HepG2 (cell line): ENCODE data around the gene SPCS2. TPM values are rescaled to one million over a fixed set of nuclear protein-coding genes. Genes with fewer than 3 reads are reported as not detected.

ENCODE experiments used
- BCL3 ChIP-seq: sonication (generic); formaldehyde crosslinking; IDR thresholded peaks from 2 replicates; pipeline ENCODE4 v1.5.1; 2020; ENCODE audit warnings: mild to moderate bottlenecking, missing genetic modification reagents, moderate library complexity
- DR1 ChIP-seq: sonication (generic); formaldehyde crosslinking; IDR thresholded peaks from 2 replicates; pipeline ENCODE4 v1.8.0; 2021; ENCODE audit warnings: mild to moderate bottlenecking, missing genetic modification reagents, inconsistent platforms
- EP300 ChIP-seq, 3 experiments: sonication (generic) in 1 of 3; formaldehyde crosslinking in 1 of 3; IDR thresholded peaks; 2 replicates each; pipeline versions ENCODE4 v1.5.1 to v1.6.1; 2011 to 2020; ENCODE audit warnings: low read depth in 2 of 3, low read length in 2 of 3, borderline replicate concordance in 1 of 3, improper control_type of control experiment in 1 of 3, mild to moderate bottlenecking in 1 of 3, missing genetic modification reagents in 1 of 3, moderate library complexity in 1 of 3
- FOXA3 ChIP-seq: IDR thresholded peaks from 2 replicates; pipeline ENCODE4 v1.6.1; 2016; ENCODE audit warnings: missing genetic modification reagents, missing compliant biosample characterization
- FOXO4 ChIP-seq: sonication (generic); formaldehyde crosslinking; conservative IDR thresholded peaks from 2 replicates; pipeline ENCODE4 v1.8.1; 2023; ENCODE audit warnings: missing genetic modification reagents
- ISL2 ChIP-seq: sonication (generic); formaldehyde crosslinking; IDR thresholded peaks from 2 replicates; pipeline ENCODE4 v1.5.0; 2020; ENCODE audit warnings: missing genetic modification reagents
- KLF16 ChIP-seq, 2 experiments: sonication (generic) in 1 of 2; formaldehyde crosslinking in 1 of 2; IDR thresholded peaks; 2 replicates each; pipeline versions ENCODE4 v1.6.1 to v1.8.0; 2016 to 2023; ENCODE audit warnings: missing genetic modification reagents in 2 of 2, missing compliant biosample characterization in 1 of 2
- MAFF ChIP-seq: IDR thresholded peaks from 2 replicates; pipeline ENCODE4 v1.6.1; 2011; ENCODE audit warnings: low read depth, low read length, improper control_type of control experiment
- MAX ChIP-seq: IDR thresholded peaks from 2 replicates; pipeline ENCODE4 v1.6.1; 2012; ENCODE audit warnings: inconsistent platforms
- MEIS1 ChIP-seq: sonication (generic); formaldehyde crosslinking; IDR thresholded peaks from 2 replicates; pipeline ENCODE4 v1.9.0; 2021; ENCODE audit warnings: mild to moderate bottlenecking, missing genetic modification reagents, moderate library complexity, borderline replicate concordance
- POGZ ChIP-seq: sonication (generic); formaldehyde crosslinking; IDR thresholded peaks from 2 replicates; pipeline ENCODE4 v1.4.0; 2020; ENCODE audit warnings: mild to moderate bottlenecking, missing genetic modification reagents
- RBM22 ChIP-seq: fragments of 200-400 bp; formaldehyde crosslinking; optimal IDR thresholded peaks from 2 replicates; pipeline ENCODE3; 2017; ENCODE audit warnings: mild to moderate bottlenecking, low read length, moderate library complexity
- SP2 ChIP-seq: sonication (generic); formaldehyde crosslinking; IDR thresholded peaks from 2 replicates; pipeline ENCODE4 v1.5.1; 2020; ENCODE audit warnings: mild to moderate bottlenecking, missing genetic modification reagents
- SYNCRIP ChIP-seq: fragments of 200-400 bp; formaldehyde crosslinking; IDR thresholded peaks from 2 replicates; pipeline ENCODE4 v1.6.1; 2018; ENCODE audit warnings: mild to moderate bottlenecking, low read depth, low read length; ENCODE audit not compliant: insufficient read depth
- TBX2 ChIP-seq: sonication (generic); formaldehyde crosslinking; IDR thresholded peaks from 2 replicates; pipeline ENCODE4 v1.5.0; 2020; ENCODE audit warnings: missing genetic modification reagents, mild to moderate bottlenecking, borderline replicate concordance
- TCF7L2 ChIP-seq: IDR thresholded peaks from 2 replicates; pipeline ENCODE4 v1.6.1; 2011; ENCODE audit warnings: mild to moderate bottlenecking, low read depth, low read length, moderate library complexity
- TMF1 ChIP-seq: sonication (generic); formaldehyde crosslinking; IDR thresholded peaks from 2 replicates; pipeline ENCODE4 v1.8.1; 2022; ENCODE audit warnings: low read depth, missing genetic modification reagents
- TSC22D2 ChIP-seq: sonication (generic); formaldehyde crosslinking; IDR thresholded peaks from 2 replicates; pipeline ENCODE4 v1.5.1; 2020; ENCODE audit warnings: missing genetic modification reagents, mild to moderate bottlenecking, borderline replicate concordance
- ZBTB42 ChIP-seq: sonication (generic); formaldehyde crosslinking; IDR thresholded peaks from 2 replicates; pipeline ENCODE4 v1.5.0; 2020; ENCODE audit warnings: mild to moderate bottlenecking, missing genetic modification reagents
- ZMYM3 ChIP-seq: sonication (generic); formaldehyde crosslinking; IDR thresholded peaks from 2 replicates; pipeline ENCODE4 v1.5.1; 2020; ENCODE audit warnings: mild to moderate bottlenecking, missing genetic modification reagents
- ZNF124 ChIP-seq: sonication (generic); formaldehyde crosslinking; IDR thresholded peaks from 2 replicates; pipeline ENCODE4 v1.4.0; 2020; ENCODE audit warnings: missing genetic modification reagents
- ZNF136 ChIP-seq: sonication (generic); formaldehyde crosslinking; IDR thresholded peaks from 2 replicates; pipeline ENCODE4 v1.8.1; 2022; ENCODE audit warnings: low read depth, mild to moderate bottlenecking, moderate library complexity, missing genetic modification reagents
- ZNF235 ChIP-seq: sonication (generic); formaldehyde crosslinking; IDR thresholded peaks from 2 replicates; pipeline ENCODE4 v1.8.1; 2023; ENCODE audit warnings: mild to moderate bottlenecking, missing genetic modification reagents, borderline replicate concordance
- ZNF33A ChIP-seq: sonication (generic); formaldehyde crosslinking; IDR thresholded peaks from 2 replicates; pipeline ENCODE4 v1.5.1; 2020; ENCODE audit warnings: missing genetic modification reagents, mild to moderate bottlenecking, moderate library complexity, borderline replicate concordance
- ZNF468 ChIP-seq: sonication (generic); formaldehyde crosslinking; IDR thresholded peaks from 2 replicates; pipeline ENCODE4 v1.8.0; 2022; ENCODE audit warnings: mild to moderate bottlenecking, moderate library complexity, missing genetic modification reagents
- ZNF546 ChIP-seq: sonication (generic); formaldehyde crosslinking; conservative IDR thresholded peaks from 2 replicates; pipeline ENCODE4 v1.8.1; 2023; ENCODE audit warnings: mild to moderate bottlenecking, missing genetic modification reagents
- ZNF776 ChIP-seq: sonication (generic); formaldehyde crosslinking; IDR thresholded peaks from 2 replicates; pipeline ENCODE4 v1.4.0; 2020; ENCODE audit warnings: mild to moderate bottlenecking, missing genetic modification reagents
- ZNF891 ChIP-seq: sonication (generic); formaldehyde crosslinking; IDR thresholded peaks from 2 replicates; pipeline ENCODE4 v1.5.0; 2020; ENCODE audit warnings: mild to moderate bottlenecking, missing genetic modification reagents
- polyA plus RNA-seq, 8 experiments: library from polyadenylated mRNA; depleted of rRNA in 3 of 8; stranded (reverse) in 7 of 8; unstranded in 1 of 8; fragments of >200 nt; fragmentation: Illumina TruSeq in 4 of 8; extraction: Trizol in 4 of 8; gene quantifications; 2 replicates each; pipeline versions ENCODE4 v1.2.1 to v1.2.3, GENCODE V29; 2011 to 2016; ENCODE audit warnings: low read depth in 4 of 8, missing spikeins in 1 of 8, mixed read lengths in 1 of 8; ENCODE audit not compliant: insufficient read depth in 1 of 8
- total RNA-seq, 5 experiments: library from RNA; depleted of rRNA; stranded (reverse); fragments of >200 nt; fragmentation: Illumina TruSeq; extraction: Trizol; gene quantifications; 2 replicates each; pipeline ENCODE4 v1.2.3, GENCODE V29; 2016; ENCODE audit warnings: low read depth in 1 of 5

SPCS2 gene
- total and polyA plus RNA-seq, 2 of the 13 experiments (the other 11 are each of a cell fraction or from before 2014, with no cell fraction given): 87.3 to 142 TPM

GRCh38 chr11:74988541-74989259 is 39.6 kb downstream of the SPCS2 start, which contains the start of gene NEU3 (continued):
- TF ChIP-seq EP300 (IDR thresholded peaks at IDR 0.05; ENCODE audit: low read depth in 2 of 2, low read length in 2 of 2): no peak
- no peak for TF ChIP-seq EP300 (CRISPR knock-in tag; IDR thresholded peaks at IDR 0.05; ENCODE audit: borderline replicate concordance)
- TF ChIP-seq ZNF235: no peak
- 0 out of 2 replicates have a peak, but pooled peaks have one; percentile 40 for TF ChIP-seq POGZ
- no peak for TF ChIP-seq ZNF33A (CRISPR knock-in tag)
- TF ChIP-seq TSC22D2 (CRISPR knock-in tag): no peak
- no peak; the same call in 1 of the 2 replicates for TF ChIP-seq MEIS1
- no peak for TF ChIP-seq TCF7L2
- no peak for TF ChIP-seq ZNF546 (CRISPR knock-in tag)
- peak; percentile 72 for TF ChIP-seq SP2
- 0 out of 2 replicates have a peak, but pooled peaks have one; percentile 48 for TF ChIP-seq ZNF891 (CRISPR knock-in tag)
- TF ChIP-seq SYNCRIP: no peak
- TF ChIP-seq BCL3: peak; percentile 20; the same call in 1 of the 2 replicates
- no peak for TF ChIP-seq TMF1 (CRISPR knock-in tag)
- no peak for TF ChIP-seq RBM22
- TF ChIP-seq DR1 (CRISPR knock-in tag): peak; percentile 46; the same call in 1 of the 2 replicates
- TF ChIP-seq ZNF468: 0 out of 2 replicates have a peak, but pooled peaks have one; percentile 23
- peak; percentile 31; the same call in 1 of the 2 replicates for TF ChIP-seq FOXA3 (CRISPR knock-in tag)
- no peak for TF ChIP-seq ISL2
- TF ChIP-seq KLF16 (CRISPR knock-in tag; IDR thresholded peaks at IDR 0.05): peak in 1 of 2 experiments; percentile 51; a peak in 2 of 4 replicates
- TF ChIP-seq ZNF136 (CRISPR knock-in tag): no peak; the same call in 1 of the 2 replicates
- no peak for TF ChIP-seq FOXO4
- peak; percentile 50 for TF ChIP-seq ZNF124 (CRISPR knock-in tag)
- 0 out of 2 replicates have a peak, but pooled peaks have one; percentile 60 for TF ChIP-seq TBX2 (CRISPR knock-in tag)
- peak; percentile 48; the same call in 1 of the 2 replicates for TF ChIP-seq MAX
- 0 out of 2 replicates have a peak, but pooled peaks have one; percentile 43 for TF ChIP-seq ZMYM3 (CRISPR knock-in tag)
- no peak for TF ChIP-seq ZBTB42 (CRISPR knock-in tag)
- TF ChIP-seq MAFF: no peak
- TF ChIP-seq ZNF776 (CRISPR knock-in tag): 0 out of 2 replicates have a peak, but pooled peaks have one; percentile 36
